Measurements from ENCODE around the gene P2RX7. TPM values are rescaled to one million over a fixed set of nuclear protein-coding genes. Genes with fewer than 3 reads are reported as not detected.

The P2RX7 gene
- total and polyA plus RNA-seq, 9 of the 15 experiments (the other 6 are each of a cell fraction or from before 2014, with no cell fraction given) = 0.04 to 0.65 (median 0.30) TPM

DNA sequence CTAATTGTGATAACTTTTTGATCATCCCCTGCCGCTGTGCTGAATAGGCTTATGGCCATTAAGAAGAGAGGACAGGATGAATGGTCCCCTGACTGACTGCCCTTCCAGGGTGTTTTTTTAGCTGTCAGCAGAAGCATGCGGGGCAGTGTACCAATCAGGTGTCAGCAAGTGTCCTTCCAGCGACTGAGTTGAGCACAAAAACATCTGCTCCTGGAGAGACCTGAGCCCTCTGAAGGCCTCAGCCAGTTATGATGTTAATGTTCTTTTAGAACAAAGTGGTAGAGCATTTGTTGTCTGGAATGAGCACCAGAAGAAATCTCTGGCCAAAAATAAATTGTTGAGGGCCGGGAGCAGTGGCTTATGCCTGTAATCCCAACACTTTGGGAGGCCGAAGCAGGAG lies 37.5 kb downstream of the P2RX7 start (continued):
- TF ChIP-seq, protein P1, sequence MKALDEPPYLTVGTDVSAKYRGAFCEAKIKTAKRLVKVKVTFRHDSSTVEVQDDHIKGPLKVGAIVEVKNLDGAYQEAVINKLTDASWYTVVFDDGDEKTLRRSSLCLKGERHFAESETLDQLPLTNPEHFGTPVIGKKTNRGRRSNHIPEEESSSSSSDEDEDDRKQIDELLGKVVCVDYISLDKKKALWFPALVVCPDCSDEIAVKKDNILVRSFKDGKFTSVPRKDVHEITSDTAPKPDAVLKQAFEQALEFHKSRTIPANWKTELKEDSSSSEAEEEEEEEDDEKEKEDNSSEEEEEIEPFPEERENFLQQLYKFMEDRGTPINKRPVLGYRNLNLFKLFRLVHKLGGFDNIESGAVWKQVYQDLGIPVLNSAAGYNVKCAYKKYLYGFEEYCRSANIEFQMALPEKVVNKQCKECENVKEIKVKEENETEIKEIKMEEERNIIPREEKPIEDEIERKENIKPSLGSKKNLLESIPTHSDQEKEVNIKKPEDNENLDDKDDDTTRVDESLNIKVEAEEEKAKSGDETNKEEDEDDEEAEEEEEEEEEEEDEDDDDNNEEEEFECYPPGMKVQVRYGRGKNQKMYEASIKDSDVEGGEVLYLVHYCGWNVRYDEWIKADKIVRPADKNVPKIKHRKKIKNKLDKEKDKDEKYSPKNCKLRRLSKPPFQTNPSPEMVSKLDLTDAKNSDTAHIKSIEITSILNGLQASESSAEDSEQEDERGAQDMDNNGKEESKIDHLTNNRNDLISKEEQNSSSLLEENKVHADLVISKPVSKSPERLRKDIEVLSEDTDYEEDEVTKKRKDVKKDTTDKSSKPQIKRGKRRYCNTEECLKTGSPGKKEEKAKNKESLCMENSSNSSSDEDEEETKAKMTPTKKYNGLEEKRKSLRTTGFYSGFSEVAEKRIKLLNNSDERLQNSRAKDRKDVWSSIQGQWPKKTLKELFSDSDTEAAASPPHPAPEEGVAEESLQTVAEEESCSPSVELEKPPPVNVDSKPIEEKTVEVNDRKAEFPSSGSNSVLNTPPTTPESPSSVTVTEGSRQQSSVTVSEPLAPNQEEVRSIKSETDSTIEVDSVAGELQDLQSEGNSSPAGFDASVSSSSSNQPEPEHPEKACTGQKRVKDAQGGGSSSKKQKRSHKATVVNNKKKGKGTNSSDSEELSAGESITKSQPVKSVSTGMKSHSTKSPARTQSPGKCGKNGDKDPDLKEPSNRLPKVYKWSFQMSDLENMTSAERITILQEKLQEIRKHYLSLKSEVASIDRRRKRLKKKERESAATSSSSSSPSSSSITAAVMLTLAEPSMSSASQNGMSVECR (CRISPR knock-in tag; IDR thresholded peaks at IDR 0.05) = no peak
- TF ChIP-seq ELF4 (CRISPR knock-in tag; IDR thresholded peaks at IDR 0.05) (no peak), HEY1 (CRISPR knock-in tag; IDR thresholded peaks at IDR 0.05; ENCODE audit: borderline replicate concordance) (no peak), HIVEP1 (CRISPR knock-in tag; IDR thresholded peaks at IDR 0.05) (no peak), RBFOX2 (IDR thresholded peaks at IDR 0.05; ENCODE audit: low read depth, low read length) (no peak)
- TF ChIP-seq, protein P2, sequence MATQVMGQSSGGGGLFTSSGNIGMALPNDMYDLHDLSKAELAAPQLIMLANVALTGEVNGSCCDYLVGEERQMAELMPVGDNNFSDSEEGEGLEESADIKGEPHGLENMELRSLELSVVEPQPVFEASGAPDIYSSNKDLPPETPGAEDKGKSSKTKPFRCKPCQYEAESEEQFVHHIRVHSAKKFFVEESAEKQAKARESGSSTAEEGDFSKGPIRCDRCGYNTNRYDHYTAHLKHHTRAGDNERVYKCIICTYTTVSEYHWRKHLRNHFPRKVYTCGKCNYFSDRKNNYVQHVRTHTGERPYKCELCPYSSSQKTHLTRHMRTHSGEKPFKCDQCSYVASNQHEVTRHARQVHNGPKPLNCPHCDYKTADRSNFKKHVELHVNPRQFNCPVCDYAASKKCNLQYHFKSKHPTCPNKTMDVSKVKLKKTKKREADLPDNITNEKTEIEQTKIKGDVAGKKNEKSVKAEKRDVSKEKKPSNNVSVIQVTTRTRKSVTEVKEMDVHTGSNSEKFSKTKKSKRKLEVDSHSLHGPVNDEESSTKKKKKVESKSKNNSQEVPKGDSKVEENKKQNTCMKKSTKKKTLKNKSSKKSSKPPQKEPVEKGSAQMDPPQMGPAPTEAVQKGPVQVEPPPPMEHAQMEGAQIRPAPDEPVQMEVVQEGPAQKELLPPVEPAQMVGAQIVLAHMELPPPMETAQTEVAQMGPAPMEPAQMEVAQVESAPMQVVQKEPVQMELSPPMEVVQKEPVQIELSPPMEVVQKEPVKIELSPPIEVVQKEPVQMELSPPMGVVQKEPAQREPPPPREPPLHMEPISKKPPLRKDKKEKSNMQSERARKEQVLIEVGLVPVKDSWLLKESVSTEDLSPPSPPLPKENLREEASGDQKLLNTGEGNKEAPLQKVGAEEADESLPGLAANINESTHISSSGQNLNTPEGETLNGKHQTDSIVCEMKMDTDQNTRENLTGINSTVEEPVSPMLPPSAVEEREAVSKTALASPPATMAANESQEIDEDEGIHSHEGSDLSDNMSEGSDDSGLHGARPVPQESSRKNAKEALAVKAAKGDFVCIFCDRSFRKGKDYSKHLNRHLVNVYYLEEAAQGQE (IDR thresholded peaks at IDR 0.05; ENCODE audit: borderline replicate concordance) = no peak
- TF ChIP-seq, protein P2 (CRISPR knock-in tag; IDR thresholded peaks at IDR 0.05; ENCODE audit: low read depth) = no peak
